ENCODE results near the gene CLEC2D. TPM values are rescaled to one million over a fixed set of nuclear protein-coding genes. Genes with fewer than 3 reads are reported as not detected.
"Not testable (repeated sequence)": the region's sequence is repeated elsewhere in the genome, so short reads cannot be mapped to it uniquely, and the experiment has no call there.

Gene CLEC2D
- total and polyA plus RNA-seq, 4 experiments from 2014 or later, result 241 to 297 (median 291) TPM

DNA sequence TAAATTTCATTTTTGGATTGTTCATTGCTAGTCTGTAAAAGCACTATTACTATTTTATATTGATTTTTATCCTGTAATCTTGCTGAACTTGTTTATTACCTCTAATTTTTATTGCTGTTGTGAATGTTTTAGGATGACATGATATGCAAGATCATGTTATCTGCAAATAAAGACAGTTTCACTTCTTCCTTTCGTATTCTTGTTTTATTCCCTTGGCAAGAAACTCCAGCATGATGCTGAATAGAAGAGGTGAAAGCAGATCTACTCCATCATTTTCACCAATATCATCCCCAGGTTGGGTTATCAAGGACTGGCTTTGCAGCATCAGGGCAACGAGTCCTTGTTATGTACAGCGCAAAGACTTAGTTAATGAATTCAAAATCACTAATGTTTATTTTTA lies 66.1 kb downstream of the CLEC2D start:
- intact Hi-C loops (cut with micrococcal nuclease), result no loop called here
- Mint-ChIP-seq H3K36me3 (no peaks in the 10 kb centered on the region), H3K4me1 (peaks cover 35 to 63% (median 43%) of the 10 kb centered on the region in 4 donors), H3K27ac (no peak overlapping the region), H3K4me3 (no peak overlapping the region), H3K9me3 (peaks cover 0 to 2% (median 0%) of the 10 kb centered on the region in 8 donors), H3K27me3 (no peaks in the 10 kb centered on the region)
- CTCF ChIA-PET (ENCODE audit: partially characterized antibody), result interaction anchor here (1.7 kb wide), 1 partner anchor 15 kb away, joined by 6 read pairs; no protein-coding TSS in a partner anchor
- Histone ChIP-seq H3K4me3 (ENCODE audit: low read length in 2 of 2) (no peak overlapping the region), H3K9me3 (ENCODE audit: control insufficient read depth in 1 of 2, low read length in 2 of 2) (no peaks in the 10 kb centered on the region), H3K27me3 (ENCODE audit: insufficient read depth, low read length) (no peaks in the 10 kb centered on the region), H3K27ac (ENCODE audit: low read depth, low read length) (no peak overlapping the region), H3K4me1 (ENCODE audit: insufficient read depth, low read length) (peaks cover 56% of the 10 kb centered on the region), H3K36me3 (ENCODE audit: insufficient read depth, low read length) (no peaks in the 10 kb centered on the region)
- POLR2A ChIA-PET (ENCODE audit: partially characterized antibody), result interaction anchor here (0.9 kb wide), 1 partner anchor 88 kb away, joined by 3 read pairs; no protein-coding TSS in a partner anchor
- no peak for DNase-seq

GRCh38 chr12:9736936-9737705 lies 67.6 kb downstream of the CLEC2D start:
- no peak overlapping the region for H3K4me3 ChIP-seq (ENCODE audit: low read length in 2 of 2)
- CTCF ChIA-PET (ENCODE audit: partially characterized antibody), result interaction anchor here (0.8 to 1.4 kb wide), 3 partner anchors 61 to 405 kb away, joined by 3 to 4 read pairs (median 4); no protein-coding TSS in a partner anchor
- H3K27ac ChIP-seq (ENCODE audit: low read depth, low read length), result peak overlapping the region; percentile 41
- H3K27me3 Mint-ChIP-seq, result no peaks in the 10 kb centered on the region
- peak in 3 of 5 donors; percentile 38 to 41 (median 40) for DNase-seq
- POLR2A ChIA-PET (ENCODE audit: partially characterized antibody), result interaction anchor here (0.8 to 1.4 kb wide), 7 partner anchors 15 to 90 kb away, joined by 3 to 6 read pairs (median 4); partner anchors contain the start of genes CD69 and CLEC2D
- H3K4me1 Mint-ChIP-seq, result peaks cover 44 to 63% (median 54%) of the 10 kb centered on the region in 4 donors
- peaks cover 0 to 2% (median 0%) of the 10 kb centered on the region in 8 donors for H3K9me3 Mint-ChIP-seq
- H3K27me3 ChIP-seq (ENCODE audit: insufficient read depth, low read length), result no peaks in the 10 kb centered on the region
- no peaks in the 10 kb centered on the region for H3K36me3 Mint-ChIP-seq
- H3K4me1 ChIP-seq (ENCODE audit: insufficient read depth, low read length), result peaks cover 62% of the 10 kb centered on the region
- no peaks in the 10 kb centered on the region for H3K36me3 ChIP-seq (ENCODE audit: insufficient read depth, low read length)
- intact Hi-C loops (cut with micrococcal nuclease), result no loop called here
- peak overlapping the region; percentile 68 to 96 (median 92) for H3K27ac Mint-ChIP-seq
- H3K9me3 ChIP-seq (ENCODE audit: control insufficient read depth in 1 of 2, low read length in 2 of 2), result no peaks in the 10 kb centered on the region
- peak overlapping the region; percentile 31 to 81 (median 62) for H3K4me3 Mint-ChIP-seq

DNA sequence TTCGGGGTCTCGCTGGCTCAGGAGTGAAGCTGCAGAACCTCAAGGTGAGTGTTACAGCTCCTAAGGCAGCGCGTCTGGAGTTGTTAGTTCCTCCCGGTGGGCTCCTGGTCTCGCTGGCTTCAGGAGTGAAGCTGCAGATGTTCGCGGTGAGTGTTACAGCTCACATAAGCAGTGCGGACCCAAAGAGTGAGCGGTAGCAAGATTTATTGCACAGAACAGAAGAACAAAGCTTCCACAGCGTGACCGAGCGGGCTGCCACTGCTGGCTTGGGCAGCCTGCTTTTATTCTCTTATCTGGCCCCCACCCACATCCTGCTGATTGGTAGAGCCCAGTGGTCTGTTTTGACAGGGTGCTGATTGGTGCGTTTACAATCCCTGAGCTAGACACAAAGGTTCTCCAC lies 69.4 kb downstream of the CLEC2D start:
- Mint-ChIP-seq H3K27ac (peak overlapping the region; percentile 67 to 96 (median 87)), H3K4me3 (peak overlapping the region in 7 of 8 donors; percentile 4 to 81 (median 39)), H3K4me1 (peaks cover 50 to 68% (median 60%) of the 10 kb centered on the region in 4 donors)
- H3K9me3 Mint-ChIP-seq; DNase-seq; H3K4me3 ChIP-seq (ENCODE audit: low read length in 2 of 2); H3K9me3 ChIP-seq (ENCODE audit: control insufficient read depth in 1 of 2, low read length in 2 of 2); H3K36me3 ChIP-seq (ENCODE audit: insufficient read depth, low read length); H3K27me3 ChIP-seq (ENCODE audit: insufficient read depth, low read length); H3K27ac ChIP-seq (ENCODE audit: low read depth, low read length); H3K27me3 Mint-ChIP-seq; H3K36me3 Mint-ChIP-seq; intact Hi-C loops (cut with micrococcal nuclease): not testable (repeated sequence)
- CTCF ChIA-PET (ENCODE audit: partially characterized antibody), result interaction anchor here (1.1 to 2.7 kb wide), 4 partner anchors 9 to 59 kb away, joined by 4 to 7 read pairs (median 4); no protein-coding TSS in a partner anchor
- peaks cover 67% of the 10 kb centered on the region for H3K4me1 ChIP-seq (ENCODE audit: insufficient read depth, low read length)
- POLR2A ChIA-PET (ENCODE audit: partially characterized antibody), result interaction anchor here (0.7 to 1.3 kb wide), 6 partner anchors 20 to 88 kb away, joined by 3 to 6 read pairs (median 4); no protein-coding TSS in a partner anchor

- Mint-ChIP-seq H3K4me3 (peak overlapping the region in 5 of 8 donors; percentile 42 to 73 (median 63)), H3K27ac (peak overlapping the region in 4 of 7 donors; percentile 86 to 99 (median 95)), H3K4me1 (peaks cover 50 to 71% (median 61%) of the 10 kb centered on the region in 4 donors)
- Histone ChIP-seq H3K4me3 (ENCODE audit: low read length in 2 of 2) (peak overlapping the region in 1 of 2 donors; percentile 4), H3K27ac (ENCODE audit: low read depth, low read length) (peak overlapping the region; percentile 47), H3K4me1 (ENCODE audit: insufficient read depth, low read length) (peaks cover 73% of the 10 kb centered on the region)
- not testable (repeated sequence) for H3K27me3 ChIP-seq (ENCODE audit: insufficient read depth, low read length); DNase-seq; H3K36me3 Mint-ChIP-seq; H3K36me3 ChIP-seq (ENCODE audit: insufficient read depth, low read length); H3K27me3 Mint-ChIP-seq; H3K9me3 ChIP-seq (ENCODE audit: control insufficient read depth in 1 of 2, low read length in 2 of 2); H3K9me3 Mint-ChIP-seq
- intact Hi-C loops (cut with micrococcal nuclease), result loop anchor here (2.0 kb wide), 1 partner anchor 69 kb away; no protein-coding TSS in a partner anchor
- POLR2A ChIA-PET (ENCODE audit: partially characterized antibody), result interaction anchor here (0.7 to 6.4 kb wide), 11 partner anchors 17 to 92 kb away, joined by 3 to 189 read pairs (median 4); partner anchors contain the start of gene CD69
- CTCF ChIA-PET (ENCODE audit: partially characterized antibody), result interaction anchor here (1.1 to 2.7 kb wide), 4 partner anchors 9 to 58 kb away, joined by 4 to 7 read pairs (median 4); no protein-coding TSS in a partner anchor
These were observed 70.0 kb downstream of the CLEC2D start for GRCh38 chr12:9739404-9740105.

DNA sequence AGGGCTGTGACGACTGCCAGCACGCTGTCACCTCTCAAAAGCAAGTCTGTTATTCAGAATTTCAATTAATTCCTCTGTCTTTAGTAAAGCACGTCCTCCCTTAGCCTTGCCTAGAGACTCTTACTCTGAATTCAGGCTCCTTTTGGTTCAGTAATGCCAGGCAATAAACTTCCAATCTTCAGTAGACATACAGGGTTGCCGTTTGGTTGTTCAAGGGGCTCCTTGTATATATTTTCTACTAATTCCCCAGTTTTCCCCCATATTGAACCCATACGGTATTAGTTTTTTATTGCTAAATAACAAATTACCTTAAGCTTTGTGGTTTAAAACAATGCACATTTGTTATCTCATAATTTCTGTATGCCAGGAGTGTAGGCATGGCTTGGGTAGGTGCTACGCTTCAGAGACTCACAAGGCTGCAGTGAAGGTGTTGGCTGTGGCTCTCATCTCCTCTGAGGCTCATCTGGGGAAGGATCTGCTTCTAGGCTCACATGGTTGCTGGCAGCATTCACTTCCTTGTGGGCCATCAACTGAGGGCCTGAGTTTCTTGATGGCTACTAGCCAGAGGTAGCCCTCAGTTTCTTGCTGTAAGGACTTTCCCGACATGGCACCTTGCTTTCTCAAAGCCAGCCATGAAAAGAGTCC lies 70.7 kb downstream of the CLEC2D start:
- peak overlapping the region; percentile 47 for H3K27ac ChIP-seq (ENCODE audit: low read depth, low read length)
- H3K36me3 Mint-ChIP-seq, result no peaks in the 10 kb centered on the region
- intact Hi-C loops (cut with micrococcal nuclease), result loop anchor here (2.0 kb wide), 1 partner anchor 69 kb away; no protein-coding TSS in a partner anchor
- H3K9me3 ChIP-seq (ENCODE audit: control insufficient read depth in 1 of 2, low read length in 2 of 2), result no peaks in the 10 kb centered on the region
- CTCF ChIA-PET (ENCODE audit: partially characterized antibody), result interaction anchor here (0.7 to 2.7 kb wide), 3 partner anchors 10 to 32 kb away, joined by 3 to 7 read pairs (median 4); no protein-coding TSS in a partner anchor
- peaks cover 54 to 77% (median 66%) of the 10 kb centered on the region in 4 donors for H3K4me1 Mint-ChIP-seq
- peaks cover 74% of the 10 kb centered on the region for H3K4me1 ChIP-seq (ENCODE audit: insufficient read depth, low read length)
- no peaks in the 10 kb centered on the region for H3K9me3 Mint-ChIP-seq
- no peaks in the 10 kb centered on the region for H3K36me3 ChIP-seq (ENCODE audit: insufficient read depth, low read length)
- peak overlapping the region; percentile 86 to 99 (median 93) for H3K27ac Mint-ChIP-seq
- peak overlapping the region; percentile 42 to 85 (median 67) for H3K4me3 Mint-ChIP-seq
- peak overlapping the region in 1 of 2 donors; percentile 4 for H3K4me3 ChIP-seq (ENCODE audit: low read length in 2 of 2)
- POLR2A ChIA-PET (ENCODE audit: partially characterized antibody), result interaction anchor here (1.0 to 6.4 kb wide), 6 partner anchors 16 to 92 kb away, joined by 3 to 189 read pairs (median 4); partner anchors contain the start of gene CD69
- no peaks in the 10 kb centered on the region for H3K27me3 Mint-ChIP-seq
- DNase-seq, result peak in 4 of 5 donors; percentile 40 to 69 (median 46)
- H3K27me3 ChIP-seq (ENCODE audit: insufficient read depth, low read length), result no peaks in the 10 kb centered on the region

DNA sequence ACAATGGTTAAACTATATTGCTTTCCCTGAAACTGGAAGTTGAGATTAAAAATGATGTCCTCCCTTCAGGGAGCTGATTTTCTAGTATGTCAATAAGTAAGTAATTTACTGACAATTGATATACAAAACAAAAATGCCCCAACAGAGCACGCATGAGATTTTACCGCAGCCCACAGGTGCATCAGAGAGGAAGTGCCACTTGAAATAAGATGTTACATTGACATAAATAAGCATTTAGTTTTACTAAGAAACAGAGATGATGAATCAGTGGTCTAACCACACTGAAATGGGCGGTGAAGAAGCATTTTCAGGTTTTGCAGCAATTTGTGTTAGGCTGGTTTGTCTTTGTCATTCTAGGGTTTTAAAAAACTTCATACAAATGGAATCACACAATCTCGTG lies 72.2 kb downstream of the CLEC2D start:
- Histone ChIP-seq H3K36me3 (ENCODE audit: insufficient read depth, low read length) (no peaks in the 10 kb centered on the region), H3K9me3 (ENCODE audit: control insufficient read depth in 1 of 2, low read length in 2 of 2) (no peaks in the 10 kb centered on the region), H3K27ac (ENCODE audit: low read depth, low read length) (peak overlapping the region; percentile 62), H3K4me3 (ENCODE audit: low read length in 2 of 2) (peak overlapping the region in 1 of 2 donors; percentile 38), H3K4me1 (ENCODE audit: insufficient read depth, low read length) (peaks cover 68% of the 10 kb centered on the region), H3K27me3 (ENCODE audit: insufficient read depth, low read length) (no peaks in the 10 kb centered on the region)
- intact Hi-C loops (cut with micrococcal nuclease), result loop anchor here (1.0 to 2.0 kb wide), 6 partner anchors 8 to 93 kb away; partner anchors contain the start of genes CD69 and CLECL1
- no peaks in the 10 kb centered on the region for H3K9me3 Mint-ChIP-seq
- peak overlapping the region; percentile 66 to 92 (median 84) for H3K4me3 Mint-ChIP-seq
- CTCF ChIA-PET (ENCODE audit: partially characterized antibody), result interaction anchor here (0.9 to 22.5 kb wide), 15 partner anchors 9 to 126 kb away, joined by 3 to 889 read pairs (median 8); partner anchors contain the start of genes CD69 and CLEC2D
- peak overlapping the region; percentile 81 to 100 (median 99) for H3K27ac Mint-ChIP-seq
- POLR2A ChIA-PET (ENCODE audit: partially characterized antibody), result interaction anchor here (0.9 to 6.4 kb wide), 22 partner anchors 10 to 165 kb away, joined by 3 to 189 read pairs (median 17); partner anchors contain the start of genes CD69, CLEC2B, CLEC2D and CLECL1
- peak; percentile 85 to 94 (median 91) for DNase-seq
- H3K36me3 Mint-ChIP-seq, result no peaks in the 10 kb centered on the region
- no peaks in the 10 kb centered on the region for H3K27me3 Mint-ChIP-seq
- H3K4me1 Mint-ChIP-seq, result peaks cover 50 to 69% (median 59%) of the 10 kb centered on the region in 4 donors
